IPS DF 6.9 (cell line): ENCODE data around the gene ZNF436.
"Not testable (repeated sequence)": the region's sequence is repeated elsewhere in the genome, so short reads cannot be mapped to it uniquely, and the experiment has no call there.

Source experiments
- DNase-seq: peaks from one replicate; pipeline ENCODE4 v3.0.0-alpha.2; 2013; ENCODE audit warnings: low read depth, low spot score
- H3K27ac ChIP-seq: one replicate; pipeline ENCODE4 v1.5.1; 2013; ENCODE audit warnings: low read length, control low read depth
- H3K27me3 ChIP-seq: 2 replicates; pipeline ENCODE4 v1.6.1; 2013; ENCODE audit warnings: mild to moderate bottlenecking, low read length; ENCODE audit not compliant: control insufficient read depth, insufficient read depth
- H3K36me3 ChIP-seq: 2 replicates; pipeline ENCODE4 v1.6.1; 2013; ENCODE audit warnings: low read length; ENCODE audit not compliant: control insufficient read depth, insufficient read depth
- H3K4me1 ChIP-seq: 2 replicates; pipeline ENCODE4 v1.6.1; 2013; ENCODE audit warnings: low read length; ENCODE audit not compliant: control insufficient read depth, insufficient read depth
- H3K4me3 ChIP-seq: 2 replicates; pipeline ENCODE4 v1.5.1; 2013; ENCODE audit warnings: mild to moderate bottlenecking, low read length
- H3K9me3 ChIP-seq: 2 replicates; pipeline ENCODE4 v1.6.1; 2013; ENCODE audit warnings: low read length, inconsistent platforms; ENCODE audit not compliant: control insufficient read depth, insufficient read depth
- WGBS: extraction: QIAGEN DNeasy Blood & Tissue Kit; methylation state at CpG from one replicate; pipeline ENCODE4 v1.1.7; 2013; ENCODE audit warnings: mixed read lengths, missing lambda C conversion rate; ENCODE audit not compliant: insufficient read length, insufficient coverage; 5-methylcytosine and 5-hydroxymethylcytosine counted together

ZNF436 gene

DNA sequence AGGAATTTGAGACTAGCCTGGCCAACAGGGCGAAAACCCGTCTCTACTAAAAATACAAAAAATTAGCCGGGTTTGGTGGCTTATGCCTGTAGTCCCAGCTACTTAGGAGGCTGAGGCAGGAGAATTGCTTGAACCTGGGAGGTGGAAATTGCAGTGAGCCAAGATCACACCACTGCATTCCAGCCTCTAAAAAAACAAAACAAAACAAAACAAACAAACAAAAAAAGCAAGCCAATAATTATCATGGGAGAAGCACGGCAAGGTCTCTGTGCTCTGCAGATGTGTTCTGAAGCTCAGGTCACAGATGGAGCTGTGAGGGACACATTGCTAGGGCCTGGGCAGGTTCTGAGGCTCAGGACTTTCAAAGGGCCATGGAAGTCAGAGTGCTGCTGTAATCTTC is 10.6 kb upstream of the ZNF436 start:
- H3K27me3 ChIP-seq: peaks cover 28% of the 10 kb centered on the region
- H3K27ac ChIP-seq, DNase-seq, H3K36me3 ChIP-seq, H3K4me1 ChIP-seq, H3K4me3 ChIP-seq, H3K9me3 ChIP-seq: not testable (repeated sequence)
- WGBS: no CpG with 5 or more reads among the region's 4 CpGs

DNA sequence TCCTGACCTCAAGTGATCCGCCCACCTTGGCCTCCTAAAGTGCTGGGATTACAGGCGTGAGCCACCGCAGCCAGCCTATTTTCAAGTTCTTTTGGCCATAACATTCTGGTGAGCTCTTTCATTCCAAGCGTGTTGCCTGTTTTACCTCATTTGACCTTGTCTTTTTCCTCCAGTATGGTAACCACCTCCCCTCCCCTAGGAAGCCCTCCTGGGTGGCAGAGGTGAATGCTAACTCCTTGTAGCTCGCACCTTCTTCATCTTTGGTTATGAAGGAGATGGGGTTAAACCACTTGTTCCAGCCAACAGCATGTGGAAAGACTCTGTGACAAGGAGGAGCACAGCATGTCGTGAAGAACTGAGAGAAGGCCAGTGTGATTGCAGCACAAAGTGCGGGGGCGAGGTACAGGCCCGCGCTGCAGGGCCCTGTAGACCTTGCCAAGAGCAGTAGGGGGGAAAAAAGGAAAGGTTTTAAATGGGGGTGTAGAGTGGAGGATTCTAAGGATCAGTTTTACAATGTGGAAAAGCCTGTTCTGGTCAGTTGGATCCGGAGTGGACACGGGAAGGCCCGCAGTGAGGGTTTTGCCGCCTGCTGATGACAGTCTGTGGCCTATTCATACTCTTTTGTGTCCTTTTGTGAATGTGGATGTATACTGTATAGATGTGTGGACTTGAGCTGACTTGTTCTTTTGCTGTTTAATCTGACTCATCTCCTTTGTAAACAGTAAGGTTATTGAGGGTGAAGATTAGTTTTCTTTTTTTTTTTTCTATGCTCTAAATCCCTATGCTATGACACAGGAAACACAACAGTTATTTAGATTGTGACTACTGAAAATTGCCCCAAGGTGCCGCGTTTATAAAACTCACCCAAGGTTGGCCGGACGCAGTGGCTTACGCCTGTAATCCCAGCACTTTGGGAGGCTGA is 7.5 kb upstream of the ZNF436 start:
- Histone ChIP-seq H3K27me3 (peaks cover 38% of the 10 kb centered on the region), H3K4me1 (0 out of 2 replicates have a peak, but pooled peaks cover under 1% of the 10 kb centered on the region), H3K9me3 (no peaks in the 10 kb centered on the region), H3K36me3 (no peaks in the 10 kb centered on the region), H3K27ac (no peak overlapping the region), H3K4me3 (no peak overlapping the region)
- DNase-seq: no peak
- WGBS: no CpG with 5 or more reads among the region's 19 CpGs

DNA sequence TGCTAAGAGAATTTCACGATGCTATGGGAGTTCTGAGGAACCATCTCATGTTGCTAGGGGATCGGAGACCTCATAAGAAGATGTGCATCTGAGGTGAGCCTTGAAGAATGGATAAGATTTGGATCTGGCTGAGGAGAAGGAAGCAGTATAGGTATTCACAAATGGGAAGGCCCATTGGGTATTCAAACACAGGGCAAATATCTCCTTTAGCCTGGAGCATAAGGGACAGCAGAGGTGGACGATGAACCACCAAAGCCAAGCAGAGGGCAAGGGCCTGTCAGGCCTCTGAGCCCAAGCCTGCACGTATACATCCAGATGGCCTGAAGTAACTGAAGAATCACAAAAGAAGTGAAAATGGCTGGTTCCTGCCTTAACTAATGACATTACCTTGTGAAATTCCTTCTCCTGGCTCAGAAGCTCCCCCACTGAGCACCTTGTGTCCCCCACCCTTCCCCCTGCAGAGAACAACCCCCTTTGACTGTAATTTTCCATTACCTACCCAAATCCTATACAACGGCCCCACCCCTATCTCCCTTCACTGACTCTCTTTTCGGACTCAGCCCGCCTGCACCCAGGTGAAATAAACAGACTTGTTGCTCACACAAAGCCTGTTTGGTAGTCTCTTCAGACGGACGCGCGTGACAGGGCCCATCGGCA is 4.6 kb upstream of the ZNF436 start:
- not testable (repeated sequence) for H3K27ac ChIP-seq, H3K36me3 ChIP-seq, H3K4me3 ChIP-seq, DNase-seq, H3K4me1 ChIP-seq, H3K9me3 ChIP-seq
- no CpG with 5 or more reads among the region's 12 CpGs for WGBS
- peaks cover 53% of the 10 kb centered on the region for H3K27me3 ChIP-seq

- no peak for DNase-seq
- no peak overlapping the region for H3K27ac ChIP-seq
- peaks cover 7% of the 10 kb centered on the region; the same call in 1 of the 2 replicates for H3K4me1 ChIP-seq
- H3K36me3 ChIP-seq: no peaks in the 10 kb centered on the region
- H3K27me3 ChIP-seq: peaks cover 54% of the 10 kb centered on the region
- no peaks in the 10 kb centered on the region for H3K9me3 ChIP-seq
- no CpG with 5 or more reads among the region's 13 CpGs for WGBS
- no peak overlapping the region for H3K4me3 ChIP-seq
Measured at GRCh38 chr1:23371987-23372880, 2.6 kb upstream of the ZNF436 start.

DNA sequence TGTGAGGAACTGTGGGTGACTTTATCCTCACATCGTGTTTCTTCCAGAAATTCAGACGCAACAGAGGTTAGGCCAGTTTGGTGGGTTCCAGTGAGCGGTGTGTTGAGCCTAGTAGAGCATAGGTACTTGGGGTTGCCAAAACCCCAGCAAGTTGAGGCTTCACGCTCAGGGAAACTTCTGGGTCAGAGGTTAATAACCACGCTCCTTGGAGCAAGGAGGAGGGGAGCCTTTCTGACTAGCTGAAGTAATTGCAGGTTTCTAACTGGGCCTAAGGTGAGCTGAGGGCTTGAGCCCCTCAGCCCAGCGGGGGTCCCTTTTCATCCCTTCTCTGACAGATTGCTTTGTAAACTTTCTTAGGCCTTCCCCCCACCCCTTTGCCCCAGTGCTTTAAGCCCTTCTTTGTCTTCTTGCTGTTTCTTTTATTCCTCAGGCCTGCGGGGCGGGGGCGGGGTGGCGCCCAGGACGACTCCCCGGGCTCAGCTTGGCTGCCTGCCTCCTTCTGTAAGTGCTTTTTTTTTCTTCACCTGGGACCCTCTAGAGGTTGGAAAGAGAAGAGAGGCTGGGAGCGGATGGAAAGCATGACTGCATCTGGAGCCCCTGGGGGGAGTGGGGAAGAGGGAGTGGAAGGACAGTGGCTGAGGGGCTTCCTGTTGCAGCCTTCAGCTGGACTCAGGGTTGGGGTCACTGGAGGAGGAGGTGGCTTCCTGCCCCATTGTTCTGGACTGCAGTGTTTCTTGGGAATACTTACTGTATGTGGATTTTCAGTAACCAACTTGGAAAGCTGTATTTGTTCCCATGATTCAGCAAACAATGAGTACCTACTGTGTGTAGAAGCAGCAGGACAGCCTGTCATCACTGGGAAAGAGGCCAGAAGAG is 1.3 kb upstream of the ZNF436 start:
- peaks cover 7% of the 10 kb centered on the region; the same call in 1 of the 2 replicates for H3K4me1 ChIP-seq
- WGBS: no CpG with 5 or more reads among the region's 13 CpGs
- DNase-seq: no peak
- no peak overlapping the region for H3K27ac ChIP-seq
- H3K36me3 ChIP-seq: no peaks in the 10 kb centered on the region
- no peak overlapping the region for H3K4me3 ChIP-seq
- H3K27me3 ChIP-seq: peaks cover 61% of the 10 kb centered on the region
- H3K9me3 ChIP-seq: no peaks in the 10 kb centered on the region

- no peak overlapping the region for H3K4me3 ChIP-seq
Measured at GRCh38 chr1:23370330-23370708, 683 bp upstream of the ZNF436 start.

GRCh38 chr1:23368562-23369334 is 888 bp downstream of the ZNF436 start:
- no CpG with 5 or more reads among the region's 61 CpGs for WGBS

More at GRCh38 chr1:23370330-23370708, 683 bp upstream of the ZNF436 start:
- H3K36me3 ChIP-seq: no peaks in the 10 kb centered on the region
- peaks cover 58% of the 10 kb centered on the region for H3K27me3 ChIP-seq
- peaks cover 7% of the 10 kb centered on the region; the same call in 1 of the 2 replicates for H3K4me1 ChIP-seq
- DNase-seq: no peak
- no peak overlapping the region for H3K27ac ChIP-seq
- no peaks in the 10 kb centered on the region for H3K9me3 ChIP-seq
- WGBS: no CpG with 5 or more reads among the region's 5 CpGs

GRCh38 chr1:23367791-23368561 is 1.7 kb downstream of the ZNF436 start:
- Histone ChIP-seq H3K27ac (no peak overlapping the region), H3K4me1 (peaks cover 7% of the 10 kb centered on the region; the same call in 1 of the 2 replicates), H3K9me3 (peaks cover under 1% of the 10 kb centered on the region), H3K36me3 (no peaks in the 10 kb centered on the region), H3K27me3 (peaks cover 47% of the 10 kb centered on the region), H3K4me3 (peak overlapping the region; percentile 65)
- DNase-seq: peak; percentile 98
- no CpG with 5 or more reads among the region's 41 CpGs for WGBS

More at GRCh38 chr1:23368562-23369334, 888 bp downstream of the ZNF436 start:
- Histone ChIP-seq H3K9me3 (no peaks in the 10 kb centered on the region), H3K4me1 (peaks cover 7% of the 10 kb centered on the region; the same call in 1 of the 2 replicates), H3K27ac (no peak overlapping the region), H3K36me3 (no peaks in the 10 kb centered on the region), H3K4me3 (peak overlapping the region; percentile 65; the same call in 1 of the 2 replicates), H3K27me3 (peaks cover 51% of the 10 kb centered on the region)
- DNase-seq: peak; percentile 75
